Mesenchymal stem cell (in vitro differentiated cells and primary cell): ENCODE data around the gene WDR93.

ENCODE experiments used
- DNase-seq: peaks from one replicate; pipeline ENCODE4 v3.0.0-alpha.2; 2013
- H2AFZ ChIP-seq: one replicate; pipeline ENCODE4 v1.6.1; 2013; ENCODE audit warnings: low read depth, mild to moderate bottlenecking, control low read depth, inconsistent platforms, low read length, moderate library complexity
- H2AK5ac ChIP-seq: 2 replicates; pipeline ENCODE4 v1.6.1; 2013; ENCODE audit warnings: low read length, moderate library complexity, mild to moderate bottlenecking, inconsistent platforms; ENCODE audit not compliant: severe bottlenecking
- H2BK120ac ChIP-seq: one replicate; pipeline ENCODE4 v1.6.1; 2013; ENCODE audit warnings: low read depth, mild to moderate bottlenecking, inconsistent platforms, low read length, moderate library complexity
- H2BK12ac ChIP-seq, 2 experiments: one replicate each; pipeline ENCODE4 v1.6.1; 2013; ENCODE audit warnings: inconsistent platforms in 2 of 2, low read length in 2 of 2, mild to moderate bottlenecking in 2 of 2, moderate library complexity in 2 of 2, control low read depth in 1 of 2
- H2BK15ac ChIP-seq: one replicate; pipeline ENCODE4 v1.6.1; 2013; ENCODE audit warnings: mild to moderate bottlenecking, low read depth, inconsistent platforms; ENCODE audit not compliant: poor library complexity, severe bottlenecking
- H2BK5ac ChIP-seq: 2 replicates; pipeline ENCODE4 v1.6.1; 2013; ENCODE audit warnings: low read depth, mild to moderate bottlenecking, low read length, control low read depth, inconsistent platforms; ENCODE audit not compliant: poor library complexity, severe bottlenecking
- H3K14ac ChIP-seq, 2 experiments: one replicate each; pipeline ENCODE4 v1.6.1; 2013; ENCODE audit warnings: inconsistent platforms in 2 of 2, low read length in 2 of 2, control low read depth in 1 of 2, mild to moderate bottlenecking in 1 of 2, moderate library complexity in 1 of 2
- H3K18ac ChIP-seq, 2 experiments: one replicate each; pipeline ENCODE4 v1.6.1; 2013; ENCODE audit warnings: inconsistent platforms in 2 of 2, low read length in 2 of 2, control low read depth in 1 of 2, low read depth in 1 of 2, mild to moderate bottlenecking in 1 of 2
- H3K23ac ChIP-seq, 2 experiments: one replicate each; pipeline ENCODE4 v1.6.1; 2013; ENCODE audit warnings: inconsistent platforms in 2 of 2, low read length in 2 of 2, mild to moderate bottlenecking in 2 of 2, moderate library complexity in 2 of 2, control low read depth in 1 of 2
- H3K27ac ChIP-seq: 2 replicates; pipeline ENCODE4 v1.5.1; 2013; ENCODE audit warnings: mild to moderate bottlenecking, moderate library complexity, low read length, control low read depth, inconsistent platforms; ENCODE audit not compliant: poor library complexity, severe bottlenecking
- H3K27me3 ChIP-seq, 2 experiments: 2 replicates each; pipeline versions ENCODE4 v1.6.1 to v1.7.0; 2013; ENCODE audit warnings: low read length in 2 of 2, mild to moderate bottlenecking in 2 of 2, moderate library complexity in 2 of 2, control low read depth in 1 of 2, inconsistent platforms in 1 of 2; ENCODE audit not compliant: control insufficient read depth in 1 of 2, insufficient read depth in 1 of 2
- H3K36me3 ChIP-seq, 2 experiments: 2 replicates each; pipeline versions ENCODE4 v1.6.1 to v1.7.0; 2013; ENCODE audit warnings: low read length in 2 of 2, control low read depth in 1 of 2, inconsistent platforms in 1 of 2, low read depth in 1 of 2, mild to moderate bottlenecking in 1 of 2; ENCODE audit not compliant: insufficient read depth in 2 of 2, control insufficient read depth in 1 of 2
- H3K4ac ChIP-seq, 2 experiments: one replicate each; pipeline ENCODE4 v1.6.1; 2013; ENCODE audit warnings: inconsistent platforms in 2 of 2, low read length in 2 of 2, mild to moderate bottlenecking in 2 of 2, moderate library complexity in 2 of 2, control low read depth in 1 of 2, low read depth in 1 of 2
- H3K4me1 ChIP-seq: 2 replicates; pipeline ENCODE4 v1.6.1; 2013; ENCODE audit warnings: low read depth, low read length, control low read depth; ENCODE audit not compliant: control insufficient read depth, insufficient read depth
- H3K4me2 ChIP-seq: 2 replicates; pipeline ENCODE4 v1.6.1; 2013; ENCODE audit warnings: low read length, mild to moderate bottlenecking, inconsistent platforms; ENCODE audit not compliant: poor library complexity, severe bottlenecking
- H3K4me3 ChIP-seq, 2 experiments: 2 replicates each; pipeline versions ENCODE4 v1.5.1 to v1.7.0; 2013; ENCODE audit warnings: low read length in 2 of 2, mild to moderate bottlenecking in 2 of 2, control low read depth in 1 of 2, low read depth in 1 of 2; ENCODE audit not compliant: insufficient read depth in 1 of 2
- H3K79me1 ChIP-seq: replicated peaks from 2 replicates; pipeline ENCODE4 v1.6.1; 2013; ENCODE audit warnings: mild to moderate bottlenecking, control low read depth, low read length, inconsistent platforms; ENCODE audit not compliant: poor library complexity, severe bottlenecking
- H3K9ac ChIP-seq: 2 replicates; pipeline ENCODE4 v1.7.0; 2013; ENCODE audit warnings: mild to moderate bottlenecking, low read length, moderate library complexity
- H3K9me3 ChIP-seq: 2 replicates; pipeline ENCODE4 v1.7.0; 2013; ENCODE audit warnings: mild to moderate bottlenecking, low read length; ENCODE audit not compliant: control insufficient read depth
- H4K8ac ChIP-seq: one replicate; pipeline ENCODE4 v1.6.1; 2013; ENCODE audit warnings: inconsistent platforms, mild to moderate bottlenecking, low read length, moderate library complexity
- H4K91ac ChIP-seq: one replicate; pipeline ENCODE4 v1.6.1; 2013; ENCODE audit warnings: mild to moderate bottlenecking, low read length, inconsistent platforms
- WGBS: methylation state at CpG from one replicate; pipeline ENCODE4 v1.1.7; 2013; ENCODE audit warnings: mixed read lengths; 5-methylcytosine and 5-hydroxymethylcytosine counted together

The WDR93 gene

GRCh38 chr15:89746386-89746780 lies 55.8 kb downstream of the WDR93 start:
- no peak for DNase-seq
- Histone ChIP-seq H2AK5ac (no peak overlapping the region), H4K91ac (no peak overlapping the region), H3K27me3 (peaks cover 63 to 65% of the 10 kb centered on the region in 2 experiments), H3K23ac (no peak overlapping the region), H3K4me2 (no peak overlapping the region), H3K79me1 (no peaks in the 10 kb centered on the region), H3K4me1 (peaks cover 18% of the 10 kb centered on the region), H3K9me3 (no peaks in the 10 kb centered on the region), H2BK5ac (no peak overlapping the region), H3K14ac (peak overlapping the region in 1 of 2 experiments; percentile 42), H3K4ac (no peak overlapping the region), H3K4me3 (no peak overlapping the region), H3K9ac (no peak overlapping the region), H4K8ac (peak overlapping the region; percentile 35), H2AFZ (no peak overlapping the region), H3K18ac (no peak overlapping the region), H3K36me3 (no peaks in the 10 kb centered on the region), H2BK12ac (no peak overlapping the region), H2BK120ac (no peak overlapping the region), H3K27ac (no peak overlapping the region), H2BK15ac (no peak overlapping the region)
- 81% methylated on average over 9 of the region's 9 CpGs for WGBS

GRCh38 chr15:89747708-89748682 lies 57.4 kb downstream of the WDR93 start:
- Histone ChIP-seq H3K18ac (no peak overlapping the region), H3K14ac (no peak overlapping the region), H3K9ac (no peak overlapping the region), H3K9me3 (no peaks in the 10 kb centered on the region), H4K8ac (peak overlapping the region; percentile 32), H2AFZ (no peak overlapping the region), H3K4me1 (peaks cover 18% of the 10 kb centered on the region), H2BK120ac (no peak overlapping the region), H3K27me3 (peaks cover 60 to 65% of the 10 kb centered on the region in 2 experiments), H2AK5ac (no peak overlapping the region), H4K91ac (no peak overlapping the region), H3K23ac (no peak overlapping the region), H2BK5ac (no peak overlapping the region), H3K79me1 (no peaks in the 10 kb centered on the region), H3K4ac (no peak overlapping the region), H2BK15ac (no peak overlapping the region), H2BK12ac (no peak overlapping the region), H3K36me3 (no peaks in the 10 kb centered on the region), H3K27ac (no peak overlapping the region), H3K4me2 (no peak overlapping the region), H3K4me3 (no peak overlapping the region)
- DNase-seq: no peak
- WGBS: 10% methylated on average over 27 of the region's 28 CpGs

GRCh38 chr15:89749054-89749453 lies 58.4 kb downstream of the WDR93 start:
- peaks cover 55 to 62% of the 10 kb centered on the region in 2 experiments for H3K27me3 ChIP-seq
- DNase-seq: no peak
- no peak overlapping the region for H3K18ac ChIP-seq
- H3K4ac ChIP-seq: no peak overlapping the region
- WGBS: 42% methylated on average over 5 of the region's 7 CpGs
- no peaks in the 10 kb centered on the region for H3K79me1 ChIP-seq
- H2AK5ac ChIP-seq: no peak overlapping the region
- H3K36me3 ChIP-seq: no peaks in the 10 kb centered on the region
- H3K4me2 ChIP-seq: no peak overlapping the region
- H2AFZ ChIP-seq: no peak overlapping the region
- H2BK120ac ChIP-seq: no peak overlapping the region
- peaks cover 18% of the 10 kb centered on the region for H3K4me1 ChIP-seq
- no peak overlapping the region for H4K91ac ChIP-seq
- H3K27ac ChIP-seq: no peak overlapping the region
- no peak overlapping the region for H3K23ac ChIP-seq
- no peaks in the 10 kb centered on the region for H3K9me3 ChIP-seq
- no peak overlapping the region for H4K8ac ChIP-seq
- no peak overlapping the region for H2BK15ac ChIP-seq
- H2BK5ac ChIP-seq: no peak overlapping the region
- no peak overlapping the region for H3K4me3 ChIP-seq
- H3K9ac ChIP-seq: no peak overlapping the region
- H2BK12ac ChIP-seq: no peak overlapping the region
- H3K14ac ChIP-seq: no peak overlapping the region

GRCh38 chr15:89749526-89749925 lies 58.9 kb downstream of the WDR93 start:
- peaks cover 18% of the 10 kb centered on the region for H3K4me1 ChIP-seq

More at GRCh38 chr15:89749526-89749925, 58.9 kb downstream of the WDR93 start:
- no peaks in the 10 kb centered on the region for H3K36me3 ChIP-seq
- H3K4ac ChIP-seq: no peak overlapping the region
- H3K4me2 ChIP-seq: no peak overlapping the region
- H3K14ac ChIP-seq: no peak overlapping the region
- H2AK5ac ChIP-seq: no peak overlapping the region
- H2BK120ac ChIP-seq: no peak overlapping the region
- no peak overlapping the region for H3K27ac ChIP-seq
- no peaks in the 10 kb centered on the region for H3K9me3 ChIP-seq
- no peak overlapping the region for H2AFZ ChIP-seq
- no CpG with 5 or more reads among the region's 4 CpGs for WGBS
- no peak overlapping the region for H4K91ac ChIP-seq
- no peak overlapping the region for H2BK12ac ChIP-seq
- no peak for DNase-seq
- no peak overlapping the region for H4K8ac ChIP-seq
- no peak overlapping the region for H3K9ac ChIP-seq
- H3K18ac ChIP-seq: no peak overlapping the region
- H3K23ac ChIP-seq: no peak overlapping the region
- H3K27me3 ChIP-seq: peaks cover 50 to 58% of the 10 kb centered on the region in 2 experiments
- no peak overlapping the region for H2BK15ac ChIP-seq
- peak overlapping the region in 1 of 2 experiments; percentile 77 for H3K4me3 ChIP-seq
- H3K79me1 ChIP-seq: no peaks in the 10 kb centered on the region
- H2BK5ac ChIP-seq: no peak overlapping the region
